GM06990 (cell line): Measurements from ENCODE around the gene OR13C5.
A peak's percentile ranks its signal among the peaks of the same experiment; 100 is the strongest.
"Not testable (repeated sequence)": the region's sequence is repeated elsewhere in the genome, so short reads cannot be mapped to it uniquely, and the experiment has no call there.

Source experiments
- DNase-seq: peaks from one replicate; pipeline ENCODE4 v3.0.0-alpha.2; 2011; ENCODE audit not compliant: insufficient read length; ENCODE audit errors: extremely low read depth
- H3K27me3 ChIP-seq: replicated peaks from 2 replicates; pipeline ENCODE4 v1.6.0; 2011; ENCODE audit warnings: low read length; ENCODE audit not compliant: control insufficient read depth, insufficient read depth
- H3K36me3 ChIP-seq: 2 replicates; pipeline ENCODE4 v1.5.1; 2011; ENCODE audit warnings: low read length; ENCODE audit not compliant: control insufficient read depth, insufficient read depth
- H3K4me3 ChIP-seq: replicated peaks from 2 replicates; pipeline ENCODE4 v1.5.1; 2011; ENCODE audit warnings: low read depth, mild to moderate bottlenecking, control low read depth, low read length
- TF ChIP-seq, protein P1 (sequence below): IDR thresholded peaks from 2 replicates; pipeline ENCODE4 v1.5.1; 2011; ENCODE audit warnings: low read length, control low read depth, mild to moderate bottlenecking, inconsistent platforms; ENCODE audit not compliant: insufficient read depth, poor library complexity, severe bottlenecking

The OR13C5 gene

DNA sequence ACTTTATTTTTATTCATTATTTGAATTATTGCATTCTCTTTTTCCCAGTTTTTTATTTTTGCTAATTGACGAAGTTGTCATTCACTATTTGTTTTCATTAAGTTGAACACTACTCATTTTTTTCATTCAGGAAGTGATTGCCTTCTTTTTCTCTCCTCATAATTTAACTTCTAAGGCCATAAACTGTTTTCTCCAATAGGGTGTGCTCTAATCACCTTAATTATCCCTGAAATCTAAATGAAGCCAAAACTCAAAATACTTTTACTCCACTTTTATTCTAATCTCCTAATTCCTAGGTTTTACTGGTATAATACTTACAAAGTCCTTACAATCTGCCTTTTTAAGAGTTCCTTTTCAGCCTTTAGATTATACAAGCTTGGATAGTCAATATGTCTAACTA lies 9.1 kb upstream of the OR13C5 start:
- no peaks in the 10 kb centered on the region for H3K27me3 ChIP-seq
- TF ChIP-seq, protein P1, sequence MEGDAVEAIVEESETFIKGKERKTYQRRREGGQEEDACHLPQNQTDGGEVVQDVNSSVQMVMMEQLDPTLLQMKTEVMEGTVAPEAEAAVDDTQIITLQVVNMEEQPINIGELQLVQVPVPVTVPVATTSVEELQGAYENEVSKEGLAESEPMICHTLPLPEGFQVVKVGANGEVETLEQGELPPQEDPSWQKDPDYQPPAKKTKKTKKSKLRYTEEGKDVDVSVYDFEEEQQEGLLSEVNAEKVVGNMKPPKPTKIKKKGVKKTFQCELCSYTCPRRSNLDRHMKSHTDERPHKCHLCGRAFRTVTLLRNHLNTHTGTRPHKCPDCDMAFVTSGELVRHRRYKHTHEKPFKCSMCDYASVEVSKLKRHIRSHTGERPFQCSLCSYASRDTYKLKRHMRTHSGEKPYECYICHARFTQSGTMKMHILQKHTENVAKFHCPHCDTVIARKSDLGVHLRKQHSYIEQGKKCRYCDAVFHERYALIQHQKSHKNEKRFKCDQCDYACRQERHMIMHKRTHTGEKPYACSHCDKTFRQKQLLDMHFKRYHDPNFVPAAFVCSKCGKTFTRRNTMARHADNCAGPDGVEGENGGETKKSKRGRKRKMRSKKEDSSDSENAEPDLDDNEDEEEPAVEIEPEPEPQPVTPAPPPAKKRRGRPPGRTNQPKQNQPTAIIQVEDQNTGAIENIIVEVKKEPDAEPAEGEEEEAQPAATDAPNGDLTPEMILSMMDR = peak; percentile 16
- H3K4me3 ChIP-seq = no peak overlapping the region
- no peak for DNase-seq
- no peaks in the 10 kb centered on the region for H3K36me3 ChIP-seq

DNA sequence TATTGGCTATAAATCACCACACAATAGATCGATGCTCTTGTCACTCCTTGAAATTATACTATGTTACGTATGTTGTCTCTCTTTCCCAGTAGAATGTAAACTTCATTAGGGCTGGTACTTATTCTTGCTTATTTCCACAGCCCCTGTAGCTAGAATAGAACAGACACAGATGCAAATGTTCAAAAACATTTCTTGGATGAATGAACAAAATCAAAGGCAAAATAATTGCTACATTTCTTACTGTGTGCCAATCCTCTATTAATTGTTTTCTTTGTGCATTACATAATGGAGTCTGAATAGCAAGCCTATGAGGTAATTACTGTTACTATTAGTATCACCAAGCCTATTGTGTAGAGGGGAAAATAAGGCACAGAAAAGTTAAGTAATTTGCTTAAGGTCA lies 6.9 kb upstream of the OR13C5 start:
- TF ChIP-seq, protein P1 = no peak
- H3K27me3 ChIP-seq = no peaks in the 10 kb centered on the region

DNA sequence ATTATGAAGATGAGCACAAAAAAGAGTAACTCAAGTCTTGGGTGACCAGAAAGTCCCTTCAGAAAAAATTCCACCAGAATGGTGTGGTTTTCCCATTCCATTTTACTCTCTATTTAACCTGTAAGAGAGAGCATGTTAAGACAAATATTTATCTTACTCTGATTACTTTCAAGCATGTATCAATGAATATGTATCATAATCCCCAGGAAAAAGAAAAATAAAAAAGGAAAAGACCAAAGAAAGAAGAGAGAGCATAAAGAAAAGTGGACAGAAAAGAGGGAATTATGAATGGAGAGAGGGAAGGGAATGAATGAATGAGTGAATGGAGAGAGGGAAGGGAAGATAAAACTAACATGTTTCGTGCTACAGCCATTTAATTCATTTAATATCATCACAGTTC lies 6.3 kb upstream of the OR13C5 start, which contains the start of gene OR13C2:
TSS of gene OR13C2 (minus strand) at position 101 of the 400 bp plus-strand sequence. CDS start at position 101, 0 bp downstream.
- not testable (repeated sequence) for H3K27me3 ChIP-seq, H3K4me3 ChIP-seq, DNase-seq, H3K36me3 ChIP-seq

More for the DNA sequence above, 6.9 kb upstream of the OR13C5 start:
- Histone ChIP-seq H3K36me3 (no peaks in the 10 kb centered on the region), H3K4me3 (no peak overlapping the region)
- DNase-seq = no peak

DNA sequence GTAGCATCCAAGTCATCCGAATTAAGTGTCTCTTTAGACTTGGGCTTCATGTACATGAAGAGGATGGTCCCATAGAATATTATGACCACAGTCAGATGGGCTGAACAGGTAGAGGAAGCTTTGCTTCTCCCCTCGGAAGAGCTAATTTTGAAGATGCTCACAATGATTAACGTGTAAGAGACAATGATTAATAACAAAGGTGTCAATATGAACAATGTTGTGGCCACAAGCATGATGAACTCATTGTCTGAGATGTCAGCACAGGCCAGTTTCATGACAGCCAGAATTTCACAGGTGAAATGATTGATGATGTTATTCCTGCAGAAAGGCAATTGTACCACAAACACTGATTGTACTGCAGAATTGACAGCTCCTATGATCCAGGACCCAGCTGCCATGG lies 5.6 kb upstream of the OR13C5 start:
- Histone ChIP-seq H3K36me3 (no peaks in the 10 kb centered on the region), H3K27me3 (no peaks in the 10 kb centered on the region), H3K4me3 (no peak overlapping the region)
- DNase-seq = no peak
- TF ChIP-seq, protein P1 = no peak

DNA sequence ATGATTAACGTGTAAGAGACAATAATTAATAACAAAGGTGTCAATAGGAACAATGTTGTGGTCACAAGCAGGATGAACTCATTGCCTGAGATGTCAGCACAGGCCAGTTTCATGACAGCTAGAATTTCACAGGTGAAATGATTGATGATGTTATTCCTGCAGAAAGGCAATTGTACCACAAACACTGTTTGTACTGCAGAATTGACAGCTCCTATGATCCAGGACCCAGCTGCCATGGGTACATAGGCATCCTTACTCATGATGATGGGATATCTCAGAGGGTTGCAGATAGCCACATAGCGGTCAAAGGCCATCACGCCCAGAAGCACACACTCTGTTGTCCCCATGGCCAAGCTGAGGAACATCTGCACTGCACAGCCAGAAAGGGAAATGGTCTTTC lies 464 bp downstream of the OR13C5 start:
- DNase-seq, H3K4me3 ChIP-seq, H3K36me3 ChIP-seq, H3K27me3 ChIP-seq: not testable (repeated sequence)

DNA sequence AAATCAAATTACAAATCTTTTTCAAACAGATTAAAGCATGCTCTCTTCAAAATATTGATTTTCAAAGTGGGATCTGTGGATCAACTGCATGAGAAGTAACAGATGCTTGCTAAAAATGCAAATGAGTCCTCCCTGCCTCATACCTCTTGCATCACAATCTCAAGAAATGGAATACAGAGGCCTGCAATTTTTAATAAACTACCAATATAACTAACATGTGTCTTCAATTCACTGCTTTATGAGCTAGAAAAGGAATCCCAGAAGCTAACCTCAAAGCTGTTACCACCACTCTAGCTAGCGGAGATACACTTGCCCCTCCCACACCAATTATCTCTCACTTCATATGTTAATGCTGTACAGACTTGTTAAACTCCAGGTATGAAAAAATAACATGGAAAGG lies 9.6 kb downstream of the OR13C5 start:
- DNase-seq = no peak
- H3K27me3 ChIP-seq = no peaks in the 10 kb centered on the region
- TF ChIP-seq, protein P1 = no peak
- H3K4me3 ChIP-seq = no peak overlapping the region
- H3K36me3 ChIP-seq = no peaks in the 10 kb centered on the region

DNA sequence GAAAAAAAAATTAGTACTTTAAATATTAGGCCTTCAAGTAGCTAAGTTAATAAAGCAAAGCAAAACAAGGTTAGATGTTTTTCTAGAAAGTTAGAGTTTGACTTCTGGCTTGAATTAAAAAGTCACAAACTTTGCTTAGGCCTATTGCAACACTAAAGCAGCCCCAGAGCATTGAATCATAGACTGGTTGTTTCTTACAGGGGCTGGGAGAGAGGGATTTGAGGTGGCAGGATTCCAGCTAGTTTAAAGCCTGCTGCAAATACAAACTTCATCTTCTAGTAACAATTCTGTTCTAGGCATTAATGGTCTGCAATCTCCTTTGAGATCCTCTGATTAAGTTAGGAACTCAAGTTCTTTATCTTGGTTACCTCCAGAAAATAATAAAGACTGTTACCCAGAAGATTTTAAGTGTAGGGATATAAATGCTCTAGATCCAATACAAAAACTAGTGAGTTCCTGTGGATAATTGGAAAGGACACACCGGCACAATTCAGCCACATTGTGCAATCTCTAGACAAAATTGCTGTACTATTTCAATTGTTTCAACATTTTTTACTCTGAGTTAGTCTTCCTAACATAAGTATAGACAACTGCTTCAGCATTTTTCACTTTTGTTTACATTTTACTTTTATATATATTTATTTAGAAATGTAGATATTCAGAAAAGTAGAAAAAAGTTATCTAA lies 12.6 kb downstream of the OR13C5 start:
- Histone ChIP-seq H3K36me3 (no peaks in the 10 kb centered on the region), H3K4me3 (no peak overlapping the region), H3K27me3 (no peaks in the 10 kb centered on the region)
- TF ChIP-seq, protein P1 = no peak
- DNase-seq = no peak
